ENCODE results near the gene IGSF11. TPM values are rescaled to one million over a fixed set of nuclear protein-coding genes. Genes with fewer than 3 reads are reported as not detected.

Gene IGSF11
- total RNA-seq, 1 experiment from 2014 or later, result not detected

GRCh38 chr3:118938183-118938961 lies 96.3 kb downstream of the IGSF11 start:
- Histone ChIP-seq H3K4me1 (replicated peaks; ENCODE audit: insufficient read depth) (peaks cover 9% of the 10 kb centered on the region), H4K20me1 (ENCODE audit: insufficient read depth) (no peaks in the 10 kb centered on the region), H3K36me3 (ENCODE audit: low read depth) (no peaks in the 10 kb centered on the region), H3K4me2 (no peak overlapping the region), H3K4me3 (no peak overlapping the region), H3K79me2 (ENCODE audit: low read depth) (no peaks in the 10 kb centered on the region), H3F3A (ENCODE audit: insufficient read depth, low read depth) (no peaks in the 10 kb centered on the region), H3K9me3 (ENCODE audit: insufficient read depth, low read depth) (no peaks in the 10 kb centered on the region; the same call in 1 of the 2 replicates), H3K27me3 (ENCODE audit: insufficient read depth, low read depth) (no peaks in the 10 kb centered on the region), H2AFZ (no peak overlapping the region), H3K27ac (no peak overlapping the region), H3K9me2 (ENCODE audit: insufficient read depth) (no peaks in the 10 kb centered on the region)
- no peak for DNase-seq
- TF ChIP-seq EZH2 (IDR thresholded peaks at IDR 0.05; ENCODE audit: low read depth) (no peak), CTCF (conservative IDR thresholded peaks at IDR 0.05) (no peak)
- POLR2A ChIA-PET (ENCODE audit: unreplicated experiment), result no interaction called here
- no TSS peak for BruUV-seq (replicated peaks)
- CTCF ChIA-PET, result no interaction called here
- intact Hi-C loops (cut with micrococcal nuclease; ENCODE audit: unreplicated experiment), result no loop called here

- H3K36me3 ChIP-seq (ENCODE audit: low read depth), result no peaks in the 10 kb centered on the region
- no peak overlapping the region for H3K4me2 ChIP-seq
- H4K20me1 ChIP-seq (ENCODE audit: insufficient read depth), result no peaks in the 10 kb centered on the region
- intact Hi-C loops (cut with micrococcal nuclease; ENCODE audit: unreplicated experiment), result no loop called here
- CTCF ChIA-PET, result no interaction called here
- POLR2A ChIA-PET (ENCODE audit: unreplicated experiment), result no interaction called here
- H3K9me3 ChIP-seq (ENCODE audit: insufficient read depth, low read depth), result no peaks in the 10 kb centered on the region; the same call in 1 of the 2 replicates
- no TSS peak for BruUV-seq (replicated peaks)
- H3K4me3 ChIP-seq, result no peak overlapping the region
- H3K27me3 ChIP-seq (ENCODE audit: insufficient read depth, low read depth), result no peaks in the 10 kb centered on the region
- H3K27ac ChIP-seq, result no peak overlapping the region
- H3K79me2 ChIP-seq (ENCODE audit: low read depth), result no peaks in the 10 kb centered on the region
- H3F3A ChIP-seq (ENCODE audit: insufficient read depth, low read depth), result no peaks in the 10 kb centered on the region
- TF ChIP-seq CTCF (conservative IDR thresholded peaks at IDR 0.05), result no peak
- TF ChIP-seq EZH2 (IDR thresholded peaks at IDR 0.05; ENCODE audit: low read depth), result no peak
- H3K9me2 ChIP-seq (ENCODE audit: insufficient read depth), result no peaks in the 10 kb centered on the region
- H3K4me1 ChIP-seq (replicated peaks; ENCODE audit: insufficient read depth), result peaks cover 9% of the 10 kb centered on the region
- no peak overlapping the region for H2AFZ ChIP-seq
- DNase-seq, result no peak
Observed at GRCh38 chr3:118936811-118937210, 97.8 kb downstream of the IGSF11 start.

- BruUV-seq (replicated peaks), result no TSS peak
- no peaks in the 10 kb centered on the region for H3K79me2 ChIP-seq (ENCODE audit: low read depth)
- no peaks in the 10 kb centered on the region for H3K36me3 ChIP-seq (ENCODE audit: low read depth)
- no peaks in the 10 kb centered on the region for H4K20me1 ChIP-seq (ENCODE audit: insufficient read depth)
- H3K4me2 ChIP-seq, result no peak overlapping the region
- no peaks in the 10 kb centered on the region for H3K9me2 ChIP-seq (ENCODE audit: insufficient read depth)
- no peak overlapping the region for H3K4me3 ChIP-seq
- H2AFZ ChIP-seq, result no peak overlapping the region
- no peak for DNase-seq
- H3F3A ChIP-seq (ENCODE audit: insufficient read depth, low read depth), result no peaks in the 10 kb centered on the region
- TF ChIP-seq EZH2 (IDR thresholded peaks at IDR 0.05; ENCODE audit: low read depth), result no peak
- TF ChIP-seq CTCF (conservative IDR thresholded peaks at IDR 0.05), result no peak
- ChIA-PET CTCF (interaction anchor here (0.6 to 1.3 kb wide), 2 partner anchors 27 to 49 kb away, joined by 3 to 4 read pairs; no protein-coding TSS in a partner anchor), POLR2A (ENCODE audit: unreplicated experiment) (no interaction called here)
- intact Hi-C loops (cut with micrococcal nuclease; ENCODE audit: unreplicated experiment), result no loop called here
- H3K4me1 ChIP-seq (replicated peaks; ENCODE audit: insufficient read depth), result no peaks in the 10 kb centered on the region
- H3K27me3 ChIP-seq (ENCODE audit: insufficient read depth, low read depth), result no peaks in the 10 kb centered on the region
- H3K9me3 ChIP-seq (ENCODE audit: insufficient read depth, low read depth), result no peaks in the 10 kb centered on the region
- no peak overlapping the region for H3K27ac ChIP-seq
Observed at GRCh38 chr3:118932822-118933558, 101.7 kb downstream of the IGSF11 start.

All from PC-9 (cell line).